Endometrium (tissue), 2 donors: Measurements from ENCODE around the gene MTHFD1.

Experiments used
- FAIRE-seq: peaks from 2 replicates; lab custom pipeline; 2012; peaks lifted over from hg19 to GRCh38; lab: Jason Lieb, UNC
- donor health status: control.
- donor health status: control.

The MTHFD1 gene

DNA sequence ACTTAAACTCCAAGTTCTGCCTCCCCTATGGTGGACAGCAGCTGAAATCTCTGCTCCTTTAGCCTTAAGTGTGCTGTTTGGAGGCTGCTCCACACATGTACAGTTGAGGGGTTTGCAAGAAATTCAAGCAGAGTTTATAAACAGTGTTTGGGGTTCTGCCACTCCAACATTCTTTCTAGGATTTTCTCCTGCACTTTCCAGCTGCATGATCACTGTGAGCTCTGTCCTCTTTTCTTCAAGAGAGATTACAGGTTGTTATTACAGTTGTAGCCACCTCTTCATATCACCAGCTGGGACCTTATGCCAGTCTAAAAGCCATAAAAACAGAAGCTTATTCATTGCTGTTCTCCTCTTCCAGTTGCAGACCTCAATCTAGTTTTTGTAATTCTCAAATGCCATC, 107.1 kb downstream of the MTHFD1 start:
- no peak for FAIRE-seq

DNA sequence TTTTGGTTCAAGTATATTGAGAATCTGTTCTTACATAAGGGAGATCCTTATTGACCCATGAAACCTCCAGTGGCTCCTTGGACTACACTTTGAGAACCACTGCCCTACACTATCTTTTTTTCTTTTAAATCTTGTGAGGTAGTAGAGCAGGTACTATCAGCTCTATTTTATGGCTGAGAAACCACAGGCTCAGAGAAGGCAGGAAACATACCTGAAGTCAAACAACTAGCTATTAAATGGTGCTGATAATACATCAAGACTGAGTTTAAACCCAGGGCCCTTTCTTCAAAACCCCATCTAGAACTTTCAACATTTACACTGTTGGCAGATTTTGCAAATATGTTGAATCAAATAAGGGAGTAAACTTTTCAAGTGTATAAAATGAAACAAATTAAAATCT, 108.6 kb downstream of the MTHFD1 start:
- no peak for FAIRE-seq

DNA sequence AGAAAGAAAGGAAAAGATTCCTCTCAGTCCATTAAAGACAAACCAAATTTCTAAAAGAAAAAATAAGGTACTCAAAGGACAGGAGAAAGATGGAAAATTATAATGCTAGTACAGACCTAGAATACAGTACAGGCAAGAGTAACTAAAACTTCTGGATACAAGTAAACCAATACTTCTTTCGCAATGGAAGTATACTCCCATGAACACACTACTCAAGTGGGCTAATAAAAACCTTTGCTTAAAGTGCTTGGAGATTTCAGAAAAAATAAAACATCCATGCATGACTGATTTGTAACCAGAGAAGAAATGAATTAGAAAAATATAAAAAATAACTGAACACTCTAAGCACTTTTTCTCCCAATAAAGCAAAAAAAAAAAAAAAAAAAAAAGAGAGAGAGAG, 111.9 kb downstream of the MTHFD1 start:
- no peak for FAIRE-seq

DNA sequence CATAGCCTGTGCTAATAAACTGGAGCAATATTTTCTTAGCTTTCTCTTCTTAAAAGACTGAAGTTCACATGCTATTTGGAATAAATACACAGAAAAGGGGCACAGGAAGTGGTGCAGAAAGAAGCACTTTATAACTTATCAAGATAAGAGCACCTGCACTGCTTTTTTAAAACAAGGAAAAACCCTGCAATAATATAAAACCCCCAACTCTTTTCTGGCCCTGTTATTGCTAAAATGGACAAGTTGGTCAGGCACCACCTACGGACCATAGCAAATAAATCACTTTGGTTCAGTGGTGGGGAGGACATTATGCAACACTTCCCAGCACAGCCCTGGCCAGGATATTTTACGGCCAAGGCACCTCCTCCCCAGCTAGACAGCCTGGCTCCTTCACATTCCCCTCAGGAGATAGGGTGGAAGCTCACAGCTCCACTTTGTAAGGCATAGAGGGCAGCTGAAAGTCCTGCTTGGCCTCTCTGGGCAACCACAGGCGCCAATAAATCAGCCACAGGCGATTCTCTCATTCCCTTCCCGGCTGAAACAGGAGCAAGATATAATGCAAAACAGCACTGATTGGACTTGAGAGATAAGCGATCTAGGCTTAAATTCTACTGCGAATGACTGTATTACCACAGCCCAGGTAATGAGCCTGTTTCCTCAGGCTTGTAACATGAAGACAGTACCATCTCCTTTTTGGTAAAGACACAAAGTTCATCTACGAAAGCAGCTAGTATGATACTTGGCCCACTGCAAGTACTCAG, 113.4 kb downstream of the MTHFD1 start:
- no peak for FAIRE-seq

DNA sequence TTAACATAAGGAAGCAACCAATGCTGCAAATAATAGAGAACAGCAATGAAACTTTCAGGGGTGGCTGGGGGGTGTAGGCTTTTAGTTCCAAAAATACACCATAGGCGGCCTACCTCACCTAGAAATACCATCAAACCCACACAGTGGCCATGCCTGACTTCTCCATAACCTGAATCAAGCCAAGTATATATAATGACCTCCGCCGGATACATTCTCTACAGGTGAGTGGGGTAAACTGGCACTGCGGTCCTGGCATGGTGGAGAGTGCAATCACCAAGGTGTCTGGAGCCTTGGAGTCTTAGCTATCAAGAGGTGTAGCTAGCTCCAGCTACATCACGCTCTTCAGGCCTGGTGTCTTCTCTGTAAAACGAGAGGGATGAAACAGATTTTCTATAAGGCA, 114.3 kb downstream of the MTHFD1 start:
- no peak for FAIRE-seq

DNA sequence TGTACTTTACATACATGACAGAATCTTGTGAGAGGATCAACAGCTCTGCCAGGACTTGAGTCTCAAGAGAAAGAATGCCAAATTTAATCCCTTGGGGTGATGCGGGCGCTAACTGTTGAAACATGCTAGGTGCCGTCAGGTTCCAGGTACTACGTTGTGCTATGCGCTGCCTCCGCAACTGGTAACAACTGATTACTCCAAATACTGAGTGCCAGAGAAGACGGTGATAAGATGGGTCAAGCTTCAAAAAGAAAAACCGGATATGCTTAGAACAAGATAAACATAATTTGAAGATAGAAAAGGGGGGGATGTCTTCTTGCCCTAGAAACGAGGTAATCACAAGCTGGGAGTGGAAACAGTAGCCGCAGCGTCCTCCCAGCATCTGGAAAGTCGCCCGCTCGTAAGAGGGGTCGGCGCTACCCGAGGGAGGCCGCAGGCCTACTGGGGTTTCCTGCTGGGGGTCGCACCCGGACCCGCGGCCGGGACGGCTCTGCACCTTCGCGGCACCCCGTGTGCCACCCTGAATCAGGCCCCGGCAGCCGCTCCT, 114.8 kb downstream of the MTHFD1 start:
- FAIRE-seq = no peak

DNA sequence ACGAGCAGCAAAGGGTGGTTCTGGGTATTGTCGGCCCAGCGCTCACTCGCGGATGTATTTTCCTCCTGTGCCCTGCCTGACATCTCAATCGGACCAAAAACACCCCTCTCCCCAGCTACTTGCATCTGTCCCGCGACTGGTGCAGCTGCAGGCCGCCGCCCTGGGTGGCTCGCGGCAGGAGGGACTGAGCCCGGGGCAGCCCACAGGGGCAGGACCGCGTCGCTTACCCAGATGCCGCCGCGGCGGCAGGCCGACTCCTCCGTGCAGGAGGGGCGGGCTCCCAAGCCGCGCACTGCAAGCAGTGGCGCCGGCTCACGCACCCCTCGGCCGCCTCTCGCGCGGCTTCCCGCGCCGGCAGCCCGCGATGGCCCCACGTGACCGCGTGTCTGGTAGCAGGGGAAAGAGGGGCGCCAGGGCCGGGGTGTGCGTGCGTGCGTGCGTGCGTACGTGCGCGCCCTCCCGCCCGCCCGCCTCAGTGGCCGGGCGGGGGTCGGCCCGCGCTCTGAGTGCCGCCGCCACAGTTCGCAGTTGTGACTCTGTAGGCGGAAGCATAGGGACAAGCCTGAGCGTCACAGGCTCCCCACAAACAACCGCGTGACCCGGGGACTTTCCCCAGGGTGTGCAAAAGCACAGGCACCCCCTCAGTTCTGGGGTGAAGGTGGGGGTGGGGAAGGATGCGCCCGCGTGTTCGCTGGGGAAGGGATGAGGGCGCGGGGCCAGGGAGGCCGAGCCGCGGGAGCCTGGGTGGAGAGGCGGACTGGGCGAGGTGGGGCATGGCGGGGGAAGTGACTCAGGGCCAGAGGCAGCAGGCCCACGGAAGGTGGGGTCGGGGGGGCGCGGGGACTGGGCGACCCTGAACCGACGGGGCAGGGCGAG, 115.5 kb downstream of the MTHFD1 start, which contains the start of gene ZBTB25:
Gene ZBTB25 (minus strand): TSS at position 405 of the 876 bp plus-strand sequence. CDS start 13,305 bp downstream, outside the sequence.
- FAIRE-seq = no peak

DNA sequence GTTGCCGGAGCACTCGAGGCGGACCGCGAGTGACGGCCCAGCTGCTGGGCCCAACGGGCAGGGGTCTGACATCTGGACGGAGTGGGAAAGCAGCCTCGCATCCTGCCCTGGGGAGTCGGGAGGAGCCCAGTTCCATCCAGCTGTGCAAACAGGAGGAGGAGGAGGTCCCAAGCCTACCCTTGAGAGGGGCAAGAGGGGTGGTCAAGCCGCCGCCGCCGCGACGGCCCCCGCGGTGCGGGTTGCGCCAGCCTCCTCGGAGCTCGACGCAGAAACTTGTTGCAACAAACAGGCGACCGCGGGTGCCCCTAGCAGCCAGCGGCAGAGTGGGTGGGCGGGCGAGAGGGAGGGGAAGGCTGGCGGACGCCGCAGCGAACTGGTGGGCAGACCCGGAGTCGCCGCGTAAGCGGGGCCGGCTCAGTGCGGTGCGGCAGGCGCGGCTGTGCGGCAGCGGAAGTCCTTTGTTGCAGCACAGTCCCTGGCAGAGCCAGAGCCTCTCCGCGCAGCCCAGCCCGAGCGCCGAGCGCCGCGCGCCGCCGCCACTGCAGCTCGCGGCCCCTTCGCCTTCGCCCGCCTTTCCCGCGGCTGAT, 116.2 kb downstream of the MTHFD1 start, which contains the start of gene ZBTB1:
Gene ZBTB1 (plus strand): TSS at position 461 of the 587 bp plus-strand sequence. CDS start 16,735 bp downstream, outside the sequence.
- no peak for FAIRE-seq

DNA sequence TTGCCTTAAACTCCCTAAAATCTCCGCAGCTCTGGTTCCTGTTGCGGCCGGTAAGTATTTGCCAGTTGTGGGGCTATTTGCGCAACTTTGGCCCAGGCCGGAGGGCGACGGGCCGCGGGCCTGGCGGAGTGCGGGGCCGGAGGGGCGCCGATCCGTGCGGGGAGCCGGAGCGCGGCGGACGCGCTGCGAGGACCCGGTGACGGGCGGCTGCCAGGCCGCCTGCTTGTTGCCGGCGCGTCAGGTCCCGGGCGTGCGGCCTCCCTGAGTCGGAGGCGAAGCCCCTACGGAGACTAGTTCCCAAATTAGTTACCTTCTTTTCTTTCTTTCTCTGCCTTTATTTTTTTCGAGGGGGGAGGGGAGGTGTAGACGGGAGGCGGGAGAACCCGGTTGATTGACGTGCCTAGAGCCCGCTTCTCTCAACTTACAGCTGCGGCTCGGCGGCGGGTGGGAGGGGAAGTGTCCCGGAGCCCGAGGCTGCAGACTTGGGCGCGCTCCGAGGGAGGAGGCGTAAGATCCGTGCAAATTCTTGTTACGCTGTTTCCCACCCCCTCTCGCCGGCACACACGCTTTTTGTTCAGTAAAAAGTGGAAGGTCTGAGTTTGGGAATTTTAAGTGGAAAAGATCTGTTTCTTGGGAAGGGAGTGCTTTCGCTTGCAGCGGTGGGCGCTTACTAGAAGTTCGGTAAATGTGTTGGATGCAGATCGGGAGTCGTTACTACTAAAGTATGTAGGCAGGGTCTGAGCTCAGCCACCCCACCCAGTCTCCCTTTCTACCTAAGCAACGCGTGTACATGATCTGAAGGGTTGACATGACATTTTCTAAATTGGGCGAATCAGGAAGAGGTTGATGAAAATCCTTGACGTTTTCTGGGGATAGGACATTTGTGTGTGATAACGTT, 117.0 kb downstream of the MTHFD1 start:
- no peak for FAIRE-seq

DNA sequence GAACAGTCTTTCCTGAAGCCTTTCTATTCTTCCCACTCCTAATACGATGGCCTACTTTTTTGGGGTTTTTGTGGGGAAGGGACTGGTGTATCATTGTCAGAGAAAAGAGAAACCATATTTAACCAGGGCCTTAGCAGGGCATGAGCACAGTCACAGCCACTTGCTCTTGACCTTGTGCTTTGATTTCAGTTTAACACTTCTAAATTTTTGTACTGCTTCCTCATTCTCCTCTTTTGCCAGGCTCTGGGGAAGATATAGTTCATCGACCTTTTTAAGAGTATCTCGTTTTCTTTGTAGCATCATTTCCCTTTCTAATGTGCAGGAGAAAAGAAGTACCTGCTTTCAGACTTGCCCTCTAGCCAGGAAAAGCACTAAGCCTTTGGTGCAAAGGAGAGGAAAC, 118.6 kb downstream of the MTHFD1 start:
- FAIRE-seq = no peak

DNA sequence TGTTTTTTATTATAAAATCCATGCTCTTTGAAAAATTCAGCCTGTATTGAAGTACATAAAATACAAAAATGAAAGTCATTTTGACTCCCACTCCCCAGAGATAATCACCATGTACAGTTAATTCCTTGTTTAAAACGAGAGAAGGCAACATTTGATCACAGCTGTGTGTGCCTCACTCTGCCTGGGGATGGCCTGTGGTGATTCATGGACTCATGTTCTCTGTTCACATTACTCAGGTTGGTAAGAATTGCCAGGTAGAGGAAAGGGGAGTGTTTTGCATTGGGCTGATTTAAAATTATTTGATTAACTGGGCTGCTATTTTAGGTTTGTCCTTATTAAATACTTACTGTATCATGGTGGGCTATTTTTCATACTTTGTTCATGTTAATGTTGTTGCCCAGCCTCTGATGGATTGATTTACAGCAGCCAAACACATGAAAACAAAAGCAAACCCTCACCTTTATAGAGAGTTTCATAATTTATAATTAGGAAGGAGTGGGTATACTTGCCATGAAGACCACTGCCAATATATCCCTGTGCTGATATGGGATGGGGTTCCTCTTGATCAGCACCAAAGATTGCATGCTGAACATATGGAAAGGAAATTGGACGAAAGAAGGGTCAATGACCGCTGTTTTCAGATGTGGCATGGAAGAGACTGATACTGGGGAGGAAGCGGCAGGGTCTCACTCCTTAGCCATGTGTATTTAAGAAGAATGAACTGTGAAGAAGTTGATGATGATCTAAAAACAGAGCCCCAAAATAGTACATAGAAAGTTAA, 119.4 kb downstream of the MTHFD1 start:
- FAIRE-seq = no peak

DNA sequence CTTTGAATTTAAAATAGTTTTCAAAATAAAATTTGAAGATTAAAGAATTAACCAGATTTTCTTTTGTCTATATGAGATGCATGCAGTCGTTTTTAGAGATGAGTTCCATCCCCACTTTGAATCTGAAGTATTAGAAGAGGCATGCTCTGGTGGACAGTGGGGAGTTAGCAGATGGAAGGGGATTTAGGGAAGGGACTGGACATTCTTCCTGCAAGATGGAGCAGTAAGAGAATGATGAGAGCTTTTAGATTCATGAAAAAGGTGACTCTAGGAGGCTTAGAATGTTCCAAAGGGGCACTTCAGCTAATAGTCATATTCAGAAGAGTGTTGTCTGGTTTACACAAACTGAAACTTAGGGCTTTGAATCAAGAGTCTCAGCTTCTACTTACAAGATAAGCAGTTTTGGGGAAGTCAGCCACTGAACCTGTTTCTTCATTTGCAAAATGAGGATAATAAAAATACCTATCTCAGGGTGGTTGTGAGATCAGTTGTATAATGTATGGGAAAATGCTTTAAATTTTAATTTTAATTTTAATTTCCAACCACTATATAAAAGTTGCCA, 120.1 kb downstream of the MTHFD1 start:
- FAIRE-seq = no peak

DNA sequence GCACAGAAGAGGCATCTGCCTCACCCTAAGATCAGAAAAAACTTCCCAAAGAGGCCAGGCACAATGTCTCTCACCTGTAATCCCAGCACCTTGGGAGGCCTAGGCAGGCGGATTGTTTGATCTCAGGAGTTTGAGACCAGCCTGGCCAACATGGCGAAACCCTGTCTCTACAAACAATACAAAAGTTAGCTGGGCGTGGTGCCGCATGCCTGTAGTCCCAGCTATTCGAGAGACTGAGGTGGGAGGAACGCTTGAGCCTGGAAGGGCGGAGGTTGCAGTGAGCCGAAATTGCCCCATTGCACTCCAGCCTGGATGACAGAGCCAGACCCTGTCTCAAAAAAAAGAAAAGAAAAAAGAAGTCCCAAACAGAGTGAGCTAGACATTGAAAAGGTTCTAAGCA, 120.9 kb downstream of the MTHFD1 start:
- FAIRE-seq = no peak
